Sciatic nerve (tissue), 1 donor: ENCODE results near the gene RGS11. TPM values are rescaled to one million over a fixed set of nuclear protein-coding genes. Genes with fewer than 3 reads are reported as not detected.

Experiments
- total RNA-seq: library from RNA; stranded (reverse); fragmentation: NEBNext Ultra II Directional; extraction: Animal tissue kit (Norgen Biotek cat#: 25700); gene quantifications from one replicate; pipeline ENCODE4 v1.2.1, GENCODE V29; 2021
- donor health status: DM: no; HTN: no; CAD: no.

The RGS11 gene
- total RNA-seq, 1 donor from 2014 or later = 48.9 TPM

Other genes with a start within 250 kb of the RGS11 start
- gene POLR3K, start 222.3 kb downstream of the RGS11 start, total RNA-seq = 7.1 TPM
- 8.7 TPM for gene SNRNP25, start 222.1 kb downstream of the RGS11 start, total RNA-seq
- gene RHBDF1, start 203.3 kb downstream of the RGS11 start, total RNA-seq = 116 TPM
- gene MPG, start 197.7 kb downstream of the RGS11 start, total RNA-seq = 35.0 TPM
- 45.7 TPM for gene NPRL3, start 137.3 kb downstream of the RGS11 start, total RNA-seq
- not detected for gene HBZ, start 123.3 kb downstream of the RGS11 start, total RNA-seq
- 10.4 TPM for gene HBM, start 110.0 kb downstream of the RGS11 start, total RNA-seq
- 11,939 TPM for gene HBA2, start 103.1 kb downstream of the RGS11 start, total RNA-seq
- 11,060 TPM for gene HBA1, start 99.3 kb downstream of the RGS11 start, total RNA-seq
- 3.2 TPM for gene HBQ1, start 95.5 kb downstream of the RGS11 start, total RNA-seq
- 102 TPM for gene LUC7L, start 46.5 kb downstream of the RGS11 start, total RNA-seq
- gene FAM234A, start 41.1 kb downstream of the RGS11 start, total RNA-seq = 129 TPM
- 0.94 TPM for gene ARHGDIG, start 4.6 kb upstream of the RGS11 start, total RNA-seq
- 0.85 TPM for gene PDIA2, start 7.2 kb upstream of the RGS11 start, total RNA-seq
- gene AXIN1, start 76.8 kb upstream of the RGS11 start, total RNA-seq = 20.1 TPM
- gene MRPL28, start 94.6 kb upstream of the RGS11 start, total RNA-seq = 32.5 TPM
- 29.0 TPM for gene PGAP6, start 106.0 kb upstream of the RGS11 start, total RNA-seq
- 68.3 TPM for gene NME4, start 121.3 kb upstream of the RGS11 start, total RNA-seq
- 10.4 TPM for gene DECR2, start 125.9 kb upstream of the RGS11 start, total RNA-seq
- 56.0 TPM for gene RAB11FIP3, start 149.7 kb upstream of the RGS11 start, total RNA-seq